ENCODE results near the gene TESK2. TPM values are rescaled to one million over a fixed set of nuclear protein-coding genes. Genes with fewer than 3 reads are reported as not detected.
"Not testable (repeated sequence)": the region's sequence is repeated elsewhere in the genome, so short reads cannot be mapped to it uniquely, and the experiment has no call there.

TESK2 gene
- total RNA-seq, 1 experiment from 2014 or later = 13.8 TPM

GRCh38 chr1:45478121-45478814, 12.7 kb downstream of the TESK2 start:
- H3K27ac ChIP-seq = no peak overlapping the region
- DNase-seq = no peak
- ChIA-PET CTCF (no interaction called here), POLR2A (ENCODE audit: unreplicated experiment) (no interaction called here)
- H3K4me2 ChIP-seq = no peak overlapping the region
- no peak overlapping the region for H2AFZ ChIP-seq
- H3K4me3 ChIP-seq = no peak overlapping the region
- intact Hi-C loops (cut with micrococcal nuclease; ENCODE audit: unreplicated experiment) = no loop called here
- H3F3A ChIP-seq (ENCODE audit: insufficient read depth, low read depth) = peaks cover 5% of the 10 kb centered on the region; the same call in 1 of the 2 replicates
- H3K27me3 ChIP-seq (ENCODE audit: insufficient read depth, low read depth) = no peaks in the 10 kb centered on the region
- no peaks in the 10 kb centered on the region; the same call in 1 of the 2 replicates for H3K9me3 ChIP-seq (ENCODE audit: insufficient read depth, low read depth)
- no peaks in the 10 kb centered on the region; the same call in 1 of the 2 replicates for H4K20me1 ChIP-seq (ENCODE audit: insufficient read depth)
- no peaks in the 10 kb centered on the region for H3K79me2 ChIP-seq (ENCODE audit: low read depth)
- no peaks in the 10 kb centered on the region for H3K4me1 ChIP-seq (replicated peaks; ENCODE audit: insufficient read depth)
- no peak for TF ChIP-seq EZH2 (IDR thresholded peaks at IDR 0.05; ENCODE audit: low read depth)
- no peak for TF ChIP-seq CTCF (conservative IDR thresholded peaks at IDR 0.05)
- H3K9me2 ChIP-seq (ENCODE audit: insufficient read depth) = no peaks in the 10 kb centered on the region
- H3K36me3 ChIP-seq (ENCODE audit: low read depth) = no peaks in the 10 kb centered on the region
- BruUV-seq (replicated peaks) = no TSS peak

GRCh38 chr1:45477646-45478045, 13.3 kb downstream of the TESK2 start:
- BruUV-seq (replicated peaks) = no TSS peak
- Histone ChIP-seq H3K4me3 (no peak overlapping the region), H4K20me1 (ENCODE audit: insufficient read depth) (no peaks in the 10 kb centered on the region; the same call in 1 of the 2 replicates), H3K27me3 (ENCODE audit: insufficient read depth, low read depth) (no peaks in the 10 kb centered on the region), H3K36me3 (ENCODE audit: low read depth) (no peaks in the 10 kb centered on the region), H2AFZ (no peak overlapping the region), H3K79me2 (ENCODE audit: low read depth) (no peaks in the 10 kb centered on the region), H3K9me2 (ENCODE audit: insufficient read depth) (no peaks in the 10 kb centered on the region), H3F3A (ENCODE audit: insufficient read depth, low read depth) (peaks cover 5% of the 10 kb centered on the region; the same call in 1 of the 2 replicates), H3K27ac (no peak overlapping the region), H3K4me1 (replicated peaks; ENCODE audit: insufficient read depth) (no peaks in the 10 kb centered on the region), H3K4me2 (no peak overlapping the region), H3K9me3 (ENCODE audit: insufficient read depth, low read depth) (no peaks in the 10 kb centered on the region; the same call in 1 of the 2 replicates)
- ChIA-PET POLR2A (ENCODE audit: unreplicated experiment) (no interaction called here), CTCF (interaction anchor here (0.5 kb wide), 1 partner anchor 416 kb away, joined by 4 read pairs; no protein-coding TSS in a partner anchor)
- no peak for DNase-seq
- TF ChIP-seq CTCF (conservative IDR thresholded peaks at IDR 0.05) (no peak), EZH2 (IDR thresholded peaks at IDR 0.05; ENCODE audit: low read depth) (no peak)
- intact Hi-C loops (cut with micrococcal nuclease; ENCODE audit: unreplicated experiment) = no loop called here

- H3K36me3 ChIP-seq (ENCODE audit: low read depth); H4K20me1 ChIP-seq (ENCODE audit: insufficient read depth); H3K9me2 ChIP-seq (ENCODE audit: insufficient read depth); H2AFZ ChIP-seq; H3K9me3 ChIP-seq (ENCODE audit: insufficient read depth, low read depth); DNase-seq; H3K4me2 ChIP-seq; H3K4me3 ChIP-seq; H3K27ac ChIP-seq; H3K27me3 ChIP-seq (ENCODE audit: insufficient read depth, low read depth); H3K79me2 ChIP-seq (ENCODE audit: low read depth); H3F3A ChIP-seq (ENCODE audit: insufficient read depth, low read depth); POLR2A ChIA-PET (ENCODE audit: unreplicated experiment); intact Hi-C loops (cut with micrococcal nuclease; ENCODE audit: unreplicated experiment); CTCF ChIA-PET; H3K4me1 ChIP-seq (replicated peaks; ENCODE audit: insufficient read depth); BruUV-seq (replicated peaks): not testable (repeated sequence)
These were observed 16.8 kb downstream of the TESK2 start for GRCh38 chr1:45474194-45474593.

Data from PC-9 (cell line).